ENCODE results near the gene RAD9A.
A peak's percentile ranks its signal among the peaks of the same experiment; 100 is the strongest.

The RAD9A gene

GRCh38 chr11:67429722-67430121 lies 37.9 kb downstream of the RAD9A start:
- peak overlapping the region; percentile 82 for H3K27ac ChIP-seq
- TF ChIP-seq ZFX (IDR thresholded peaks at IDR 0.05; ENCODE audit: borderline replicate concordance) (no peak), CTCF (IDR thresholded peaks at IDR 0.05) (no peak)

GRCh38 chr11:67431346-67432249 lies 39.8 kb downstream of the RAD9A start:
- no peak for TF ChIP-seq CTCF (IDR thresholded peaks at IDR 0.05)
- no peak for TF ChIP-seq ZFX (IDR thresholded peaks at IDR 0.05; ENCODE audit: borderline replicate concordance)

GRCh38 chr11:67432655-67433349 lies 41.0 kb downstream of the RAD9A start:
- 0 out of 2 replicates have a peak overlapping the region, but pooled peaks have one; percentile 13 for H3K27ac ChIP-seq
- TF ChIP-seq CTCF (IDR thresholded peaks at IDR 0.05) (no peak), ZFX (IDR thresholded peaks at IDR 0.05; ENCODE audit: borderline replicate concordance) (no peak)

More at GRCh38 chr11:67431346-67432249, 39.8 kb downstream of the RAD9A start:
- no peak overlapping the region for H3K27ac ChIP-seq

GRCh38 chr11:67433536-67434394 lies 42.0 kb downstream of the RAD9A start:
- no peak for TF ChIP-seq CTCF (IDR thresholded peaks at IDR 0.05)
- TF ChIP-seq ZFX (IDR thresholded peaks at IDR 0.05; ENCODE audit: borderline replicate concordance), result no peak
- H3K27ac ChIP-seq, result 0 out of 2 replicates have a peak overlapping the region, but pooled peaks have one; percentile 13

- TF ChIP-seq CTCF (IDR thresholded peaks at IDR 0.05) (no peak), ZFX (IDR thresholded peaks at IDR 0.05; ENCODE audit: borderline replicate concordance) (no peak)
- 0 out of 2 replicates have a peak overlapping the region, but pooled peaks have one; percentile 3 for H3K27ac ChIP-seq
Observed at GRCh38 chr11:67434395-67434881, 42.7 kb downstream of the RAD9A start.

- 0 out of 2 replicates have a peak overlapping the region, but pooled peaks have one; percentile 3 for H3K27ac ChIP-seq
- TF ChIP-seq CTCF (IDR thresholded peaks at IDR 0.05) (no peak), ZFX (IDR thresholded peaks at IDR 0.05; ENCODE audit: borderline replicate concordance) (no peak)
Observed at GRCh38 chr11:67435031-67435726, 43.4 kb downstream of the RAD9A start.

Measured in 22Rv1 (cell line).